IMR-90 (cell line): Measurements from ENCODE around the gene TGM6.

Experiments
- BHLHE40 ChIP-seq: fragments of 150-350 bp; IDR thresholded peaks from 2 replicates; pipeline ENCODE4 v1.6.1; 2016; ENCODE audit warnings: mild to moderate bottlenecking, low read depth, low read length
- CEBPB ChIP-seq: IDR thresholded peaks from 2 replicates; pipeline ENCODE4 v1.6.1; 2012; ENCODE audit warnings: low read depth, low read length, improper control_type of control experiment
- FOS ChIP-seq: fragments of 150-350 bp; IDR thresholded peaks from 2 replicates; pipeline ENCODE4 v1.6.1; 2016; ENCODE audit warnings: low read depth, low read length
- MAFK ChIP-seq: IDR thresholded peaks from 2 replicates; pipeline ENCODE4 v1.6.1; 2012; ENCODE audit warnings: low read depth, low read length, improper control_type of control experiment
- MXI1 ChIP-seq: IDR thresholded peaks from 2 replicates; pipeline ENCODE4 v1.6.1; 2012; ENCODE audit warnings: low read depth, mild to moderate bottlenecking, low read length, moderate library complexity, borderline replicate concordance
- POLR2A ChIP-seq: IDR thresholded peaks from 2 replicates; pipeline ENCODE4 v1.6.1; 2012; ENCODE audit warnings: mild to moderate bottlenecking, low read depth, low read length
- RAD21 ChIP-seq: IDR thresholded peaks from 2 replicates; pipeline ENCODE4 v1.6.1; 2012; ENCODE audit warnings: low read length, improper control_type of control experiment
- RCOR1 ChIP-seq: IDR thresholded peaks from 2 replicates; pipeline ENCODE4 v1.6.1; 2012; ENCODE audit warnings: mild to moderate bottlenecking, low read length, improper control_type of control experiment; ENCODE audit not compliant: insufficient replicate concordance
- RFX5 ChIP-seq: IDR thresholded peaks from 2 replicates; pipeline ENCODE4 v1.8.0; 2012; ENCODE audit warnings: low read depth, mild to moderate bottlenecking, low read length, moderate library complexity
- SMC3 ChIP-seq: fragments of 150-350 bp; IDR thresholded peaks from 2 replicates; pipeline ENCODE4 v1.6.1; 2016; ENCODE audit warnings: low read depth, mild to moderate bottlenecking, antibody characterized with exemption, low read length, moderate library complexity
- TF ChIP-seq, protein P1 (sequence below): conservative IDR thresholded peaks from 2 replicates; pipeline ENCODE4 v1.5.1; 2012; ENCODE audit warnings: mild to moderate bottlenecking, low read depth, low read length, improper control_type of control experiment
- TF ChIP-seq, protein P2 (sequence below): fragments of 150-350 bp; IDR thresholded peaks from 2 replicates; pipeline ENCODE4 v1.6.1; 2017; ENCODE audit warnings: mild to moderate bottlenecking, antibody characterized with exemption, low read length, low read depth

DNA sequence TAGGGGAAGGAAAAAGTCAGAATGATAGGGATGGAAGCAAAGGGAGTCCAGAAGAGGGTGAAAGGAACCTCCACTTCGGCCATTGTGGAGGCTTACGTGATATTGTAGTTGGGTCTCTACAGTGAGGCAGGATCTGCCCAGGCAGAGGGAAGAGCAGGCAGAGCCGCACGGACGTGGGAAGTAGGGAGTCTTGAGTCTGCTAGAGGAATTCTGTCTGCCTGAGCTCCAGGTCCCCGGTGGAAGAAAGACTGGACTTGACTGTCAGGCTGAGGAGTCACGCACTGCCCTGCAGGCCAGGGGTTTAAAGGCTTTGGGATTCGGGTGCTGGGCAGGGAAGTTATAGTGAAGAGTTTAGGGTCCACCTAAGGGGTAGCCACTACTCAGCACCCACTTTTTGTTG, 16.4 kb downstream of the TGM6 start:
- no peak for TF ChIP-seq RFX5
- TF ChIP-seq SMC3: no peak
- TF ChIP-seq, protein P1, sequence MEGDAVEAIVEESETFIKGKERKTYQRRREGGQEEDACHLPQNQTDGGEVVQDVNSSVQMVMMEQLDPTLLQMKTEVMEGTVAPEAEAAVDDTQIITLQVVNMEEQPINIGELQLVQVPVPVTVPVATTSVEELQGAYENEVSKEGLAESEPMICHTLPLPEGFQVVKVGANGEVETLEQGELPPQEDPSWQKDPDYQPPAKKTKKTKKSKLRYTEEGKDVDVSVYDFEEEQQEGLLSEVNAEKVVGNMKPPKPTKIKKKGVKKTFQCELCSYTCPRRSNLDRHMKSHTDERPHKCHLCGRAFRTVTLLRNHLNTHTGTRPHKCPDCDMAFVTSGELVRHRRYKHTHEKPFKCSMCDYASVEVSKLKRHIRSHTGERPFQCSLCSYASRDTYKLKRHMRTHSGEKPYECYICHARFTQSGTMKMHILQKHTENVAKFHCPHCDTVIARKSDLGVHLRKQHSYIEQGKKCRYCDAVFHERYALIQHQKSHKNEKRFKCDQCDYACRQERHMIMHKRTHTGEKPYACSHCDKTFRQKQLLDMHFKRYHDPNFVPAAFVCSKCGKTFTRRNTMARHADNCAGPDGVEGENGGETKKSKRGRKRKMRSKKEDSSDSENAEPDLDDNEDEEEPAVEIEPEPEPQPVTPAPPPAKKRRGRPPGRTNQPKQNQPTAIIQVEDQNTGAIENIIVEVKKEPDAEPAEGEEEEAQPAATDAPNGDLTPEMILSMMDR: no peak
- no peak for TF ChIP-seq RAD21
- no peak for TF ChIP-seq POLR2A
- TF ChIP-seq FOS: no peak
- TF ChIP-seq BHLHE40: no peak
- TF ChIP-seq, protein P2, sequence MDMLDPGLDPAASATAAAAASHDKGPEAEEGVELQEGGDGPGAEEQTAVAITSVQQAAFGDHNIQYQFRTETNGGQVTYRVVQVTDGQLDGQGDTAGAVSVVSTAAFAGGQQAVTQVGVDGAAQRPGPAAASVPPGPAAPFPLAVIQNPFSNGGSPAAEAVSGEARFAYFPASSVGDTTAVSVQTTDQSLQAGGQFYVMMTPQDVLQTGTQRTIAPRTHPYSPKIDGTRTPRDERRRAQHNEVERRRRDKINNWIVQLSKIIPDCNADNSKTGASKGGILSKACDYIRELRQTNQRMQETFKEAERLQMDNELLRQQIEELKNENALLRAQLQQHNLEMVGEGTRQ: no peak
- TF ChIP-seq CEBPB: no peak
- TF ChIP-seq MAFK: no peak
- no peak for TF ChIP-seq RCOR1
- no peak for TF ChIP-seq MXI1
